Measurements from ENCODE around the gene VCL. TPM values are rescaled to one million over a fixed set of nuclear protein-coding genes. Genes with fewer than 3 reads are reported as not detected.
"Not testable (repeated sequence)": the region's sequence is repeated elsewhere in the genome, so short reads cannot be mapped to it uniquely, and the experiment has no call there.

VCL gene
- total RNA-seq, 1 donor from 2014 or later = 42.1 TPM

GRCh38 chr10:74055383-74056049 is 57.6 kb downstream of the VCL start:
- H3K4me3 Mint-ChIP-seq (ENCODE audit: unreplicated experiment) = no peak overlapping the region
- no peak for TF ChIP-seq CTCF (IDR thresholded peaks at IDR 0.05; ENCODE audit: partially characterized antibody, unreplicated experiment)
- no peaks in the 10 kb centered on the region for H3K36me3 Mint-ChIP-seq (ENCODE audit: unreplicated experiment)
- H3K9me3 Mint-ChIP-seq (ENCODE audit: unreplicated experiment) = no peaks in the 10 kb centered on the region
- peaks cover 2% of the 10 kb centered on the region for H3K27me3 Mint-ChIP-seq (ENCODE audit: unreplicated experiment)
- DNase-seq = no peak
- H3K4me1 Mint-ChIP-seq (ENCODE audit: low read depth, unreplicated experiment) = no peaks in the 10 kb centered on the region
- no peak overlapping the region for H3K27ac Mint-ChIP-seq (ENCODE audit: unreplicated experiment)

DNA sequence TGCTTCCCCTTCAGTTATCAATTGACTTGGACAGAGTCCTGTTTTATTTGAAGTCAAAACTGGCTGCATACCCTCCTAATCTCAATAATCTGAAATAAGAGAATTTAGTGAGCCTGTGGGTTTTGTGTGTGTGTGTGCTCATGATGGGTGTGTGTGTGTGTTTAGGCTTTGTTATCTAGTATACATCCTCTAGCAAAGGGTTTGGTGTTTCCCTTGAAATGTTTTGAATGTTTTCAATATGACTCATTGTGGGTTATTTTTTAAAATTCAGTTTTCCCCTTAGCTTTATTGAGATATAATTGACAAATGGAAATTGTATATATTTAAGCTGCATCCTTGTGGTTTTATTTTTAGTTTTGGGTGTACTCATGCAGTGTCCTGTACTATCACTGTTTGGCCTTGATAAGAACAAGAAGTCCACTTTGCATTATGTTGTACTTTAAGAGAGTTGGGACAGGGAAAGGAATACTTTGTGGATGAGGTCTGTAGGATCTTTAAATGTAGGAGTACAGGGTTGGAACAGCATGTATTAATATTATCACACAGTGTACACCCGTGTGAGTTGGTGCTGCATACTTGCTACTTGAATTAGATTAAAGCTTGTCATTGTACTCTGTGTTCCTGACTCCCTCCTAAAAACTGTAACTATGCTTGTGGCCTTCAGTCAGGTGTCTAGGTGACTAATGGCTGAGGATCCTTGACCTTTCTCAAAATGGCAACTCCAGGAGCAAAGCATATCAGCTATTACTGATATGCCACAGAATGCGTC is 58.3 kb downstream of the VCL start:
- Mint-ChIP-seq H3K9me3 (ENCODE audit: unreplicated experiment) (no peaks in the 10 kb centered on the region), H3K27me3 (ENCODE audit: unreplicated experiment) (peaks cover 2% of the 10 kb centered on the region), H3K4me1 (ENCODE audit: low read depth, unreplicated experiment) (no peaks in the 10 kb centered on the region), H3K27ac (ENCODE audit: unreplicated experiment) (no peak overlapping the region), H3K36me3 (ENCODE audit: unreplicated experiment) (no peaks in the 10 kb centered on the region), H3K4me3 (ENCODE audit: unreplicated experiment) (no peak overlapping the region)
- TF ChIP-seq CTCF (IDR thresholded peaks at IDR 0.05; ENCODE audit: partially characterized antibody, unreplicated experiment) = no peak
- no peak for DNase-seq

- Mint-ChIP-seq H3K4me1 (ENCODE audit: low read depth, unreplicated experiment) (no peaks in the 10 kb centered on the region), H3K4me3 (ENCODE audit: unreplicated experiment) (no peak overlapping the region), H3K27ac (ENCODE audit: unreplicated experiment) (no peak overlapping the region), H3K36me3 (ENCODE audit: unreplicated experiment) (no peaks in the 10 kb centered on the region), H3K9me3 (ENCODE audit: unreplicated experiment) (no peaks in the 10 kb centered on the region), H3K27me3 (ENCODE audit: unreplicated experiment) (peaks cover 2% of the 10 kb centered on the region)
- DNase-seq = no peak
- no peak for TF ChIP-seq CTCF (IDR thresholded peaks at IDR 0.05; ENCODE audit: partially characterized antibody, unreplicated experiment)
Measured at GRCh38 chr10:74058071-74058470, 60.2 kb downstream of the VCL start.

GRCh38 chr10:74058658-74059057 is 60.7 kb downstream of the VCL start:
- Mint-ChIP-seq H3K9me3 (ENCODE audit: unreplicated experiment) (no peaks in the 10 kb centered on the region), H3K4me3 (ENCODE audit: unreplicated experiment) (no peak overlapping the region), H3K36me3 (ENCODE audit: unreplicated experiment) (peaks cover 5% of the 10 kb centered on the region), H3K27me3 (ENCODE audit: unreplicated experiment) (peaks cover 2% of the 10 kb centered on the region), H3K4me1 (ENCODE audit: low read depth, unreplicated experiment) (no peaks in the 10 kb centered on the region), H3K27ac (ENCODE audit: unreplicated experiment) (no peak overlapping the region)
- DNase-seq = no peak
- TF ChIP-seq CTCF (IDR thresholded peaks at IDR 0.05; ENCODE audit: partially characterized antibody, unreplicated experiment) = no peak

GRCh38 chr10:74061104-74061503 is 63.2 kb downstream of the VCL start:
- no peak overlapping the region for H3K4me3 Mint-ChIP-seq (ENCODE audit: unreplicated experiment)
- no peaks in the 10 kb centered on the region for H3K4me1 Mint-ChIP-seq (ENCODE audit: low read depth, unreplicated experiment)
- no peak for TF ChIP-seq CTCF (IDR thresholded peaks at IDR 0.05; ENCODE audit: partially characterized antibody, unreplicated experiment)
- H3K36me3 Mint-ChIP-seq (ENCODE audit: unreplicated experiment) = peaks cover 5% of the 10 kb centered on the region
- no peak for DNase-seq
- H3K9me3 Mint-ChIP-seq (ENCODE audit: unreplicated experiment) = no peaks in the 10 kb centered on the region
- no peak overlapping the region for H3K27ac Mint-ChIP-seq (ENCODE audit: unreplicated experiment)
- H3K27me3 Mint-ChIP-seq (ENCODE audit: unreplicated experiment) = peaks cover 2% of the 10 kb centered on the region

- not testable (repeated sequence) for DNase-seq; H3K4me1 Mint-ChIP-seq (ENCODE audit: low read depth, unreplicated experiment); H3K27me3 Mint-ChIP-seq (ENCODE audit: unreplicated experiment); H3K9me3 Mint-ChIP-seq (ENCODE audit: unreplicated experiment); H3K36me3 Mint-ChIP-seq (ENCODE audit: unreplicated experiment); H3K4me3 Mint-ChIP-seq (ENCODE audit: unreplicated experiment); H3K27ac Mint-ChIP-seq (ENCODE audit: unreplicated experiment)
Measured at GRCh38 chr10:74061978-74062377, 64.1 kb downstream of the VCL start.

Measured in glutamatergic neuron (in vitro differentiated cells).